ENCODE results near the gene ABCE1.

- TF ChIP-seq SP1 (IDR thresholded peaks at IDR 0.05) (no peak), NFRKB (IDR thresholded peaks at IDR 0.05) (no peak), L3MBTL2 (conservative IDR thresholded peaks at IDR 0.05) (no peak), BHLHE40 (IDR thresholded peaks at IDR 0.05; ENCODE audit: borderline replicate concordance) (no peak), FOXM1 (IDR thresholded peaks at IDR 0.05; ENCODE audit: borderline replicate concordance) (no peak), HDGF (IDR thresholded peaks at IDR 0.05; ENCODE audit: borderline replicate concordance) (no peak), SUZ12 (IDR thresholded peaks at IDR 0.05) (no peak), ELF4 (IDR thresholded peaks at IDR 0.05) (no peak), PKNOX1 (IDR thresholded peaks at IDR 0.05) (no peak), FOXK2 (IDR thresholded peaks at IDR 0.05) (no peak), TARDBP (IDR thresholded peaks at IDR 0.05) (no peak), FOXA1 (IDR thresholded peaks at IDR 0.05) (no peak), LEF1 (IDR thresholded peaks at IDR 0.05; ENCODE audit: borderline replicate concordance) (no peak)
These were observed 55.8 kb downstream of the ABCE1 start for GRCh38 chr4:145153904-145154298.
